Activated naive CD8-positive, alpha-beta T cell (primary cell): ENCODE results near the gene LRRC51.

Source experiments
- H3K27ac Mint-ChIP-seq: one replicate; pipeline ENCODE4 v1.8.0; 2021; ENCODE audit warnings: mixed read lengths
- H3K27me3 Mint-ChIP-seq: one replicate; pipeline ENCODE4 v1.8.0; 2021; ENCODE audit warnings: mixed read lengths
- H3K36me3 Mint-ChIP-seq: one replicate; pipeline ENCODE4 v1.8.0; 2021; ENCODE audit warnings: mixed read lengths
- H3K4me1 Mint-ChIP-seq: one replicate; pipeline ENCODE4 v1.8.0; 2021; ENCODE audit warnings: low read depth, mixed read lengths
- H3K4me3 Mint-ChIP-seq: one replicate; pipeline ENCODE4 v1.8.0; 2021; ENCODE audit warnings: mild to moderate bottlenecking, mixed read lengths
- H3K9me3 Mint-ChIP-seq: one replicate; pipeline ENCODE4 v1.8.0; 2021; ENCODE audit warnings: low read depth, mixed read lengths

LRRC51 gene, protein sequence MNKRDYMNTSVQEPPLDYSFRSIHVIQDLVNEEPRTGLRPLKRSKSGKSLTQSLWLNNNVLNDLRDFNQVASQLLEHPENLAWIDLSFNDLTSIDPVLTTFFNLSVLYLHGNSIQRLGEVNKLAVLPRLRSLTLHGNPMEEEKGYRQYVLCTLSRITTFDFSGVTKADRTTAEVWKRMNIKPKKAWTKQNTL

DNA sequence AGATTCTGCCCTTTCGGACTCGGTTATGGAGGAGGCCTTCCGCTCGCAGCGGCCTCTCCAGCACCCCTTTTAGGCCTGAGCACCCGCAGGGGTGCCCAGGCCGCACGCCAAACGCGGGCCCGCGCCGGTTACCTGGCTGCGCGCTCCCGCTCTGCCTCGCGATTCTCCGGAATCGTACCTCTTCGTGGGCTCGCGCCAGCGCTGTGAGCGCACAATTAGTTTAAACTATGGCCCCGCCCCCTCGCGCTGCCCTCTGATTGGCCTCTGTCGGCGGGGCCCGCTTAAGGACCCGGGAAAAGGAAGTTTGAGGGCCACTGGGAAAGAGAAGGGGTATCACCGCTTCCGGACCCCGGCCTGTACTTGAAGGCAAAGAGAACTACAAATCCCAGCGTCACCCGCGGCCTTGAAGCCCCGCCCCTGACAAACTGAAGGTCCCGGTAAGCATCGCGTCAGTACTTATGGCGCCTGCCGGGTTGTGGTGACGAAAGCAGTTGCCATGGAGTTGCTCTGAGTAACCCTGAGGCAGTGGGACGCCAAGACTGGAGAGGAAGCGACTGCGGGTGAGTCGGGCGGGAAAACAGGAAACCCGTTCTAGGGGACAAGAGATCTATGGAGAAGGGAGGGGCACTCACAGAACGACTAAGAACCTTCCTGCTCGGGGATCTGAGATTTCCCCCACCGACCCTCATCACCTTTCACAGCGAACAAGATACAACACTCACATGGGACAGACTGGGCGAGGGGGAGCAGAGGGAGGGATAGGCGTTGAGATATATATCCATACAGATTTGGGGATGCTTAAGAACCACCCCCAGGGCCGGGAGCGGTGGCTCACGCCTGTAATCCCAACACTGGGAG lies at the start of gene LRRC51, which contains the start of gene NUMA1:
TSS of gene LRRC51 (plus strand) at position 525 of the 858 bp plus-strand sequence. CDS start 8,234 bp downstream, outside the sequence.
TSS of gene NUMA1 (minus strand) at position 217 of the 858 bp plus-strand sequence. CDS start 44,599 bp downstream, outside the sequence.
- H3K4me3 Mint-ChIP-seq, result peak within 1 kb of the TSS; percentile 98
- peaks cover 4% of the 10 kb centered on the region for H3K36me3 Mint-ChIP-seq
- H3K9me3 Mint-ChIP-seq, result no peaks in the 10 kb centered on the region
- peaks cover 42% of the 10 kb centered on the region for H3K4me1 Mint-ChIP-seq
- peak within 1 kb of the TSS; percentile 99 for H3K27ac Mint-ChIP-seq
- no peaks in the 10 kb centered on the region for H3K27me3 Mint-ChIP-seq

DNA sequence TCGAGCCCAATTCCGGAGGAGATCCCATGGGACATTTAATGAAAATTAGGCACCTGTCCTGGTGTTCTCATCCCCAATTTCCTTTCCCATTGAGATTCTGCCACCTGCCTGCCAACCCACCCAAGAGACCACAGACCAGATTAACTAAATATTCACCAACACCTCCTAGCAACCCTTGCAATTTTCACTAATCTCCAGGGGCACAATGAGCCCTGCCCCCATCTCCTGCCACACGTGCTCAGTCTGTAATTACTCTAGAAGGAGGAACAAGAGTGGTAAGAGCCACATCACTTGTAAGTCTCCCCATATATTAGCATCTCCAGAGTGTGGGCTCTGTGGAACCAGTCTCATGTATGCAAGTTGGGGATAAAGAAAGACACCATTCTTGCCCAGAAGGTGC lies 44.0 kb upstream of the LRRC51 start:
- H3K27me3 Mint-ChIP-seq, result no peaks in the 10 kb centered on the region
- H3K36me3 Mint-ChIP-seq, result peaks cover 2% of the 10 kb centered on the region
- H3K9me3 Mint-ChIP-seq, result no peaks in the 10 kb centered on the region
- H3K27ac Mint-ChIP-seq, result peak overlapping the region; percentile 76
- H3K4me3 Mint-ChIP-seq, result peak overlapping the region; percentile 8
- H3K4me1 Mint-ChIP-seq, result peaks cover 36% of the 10 kb centered on the region

DNA sequence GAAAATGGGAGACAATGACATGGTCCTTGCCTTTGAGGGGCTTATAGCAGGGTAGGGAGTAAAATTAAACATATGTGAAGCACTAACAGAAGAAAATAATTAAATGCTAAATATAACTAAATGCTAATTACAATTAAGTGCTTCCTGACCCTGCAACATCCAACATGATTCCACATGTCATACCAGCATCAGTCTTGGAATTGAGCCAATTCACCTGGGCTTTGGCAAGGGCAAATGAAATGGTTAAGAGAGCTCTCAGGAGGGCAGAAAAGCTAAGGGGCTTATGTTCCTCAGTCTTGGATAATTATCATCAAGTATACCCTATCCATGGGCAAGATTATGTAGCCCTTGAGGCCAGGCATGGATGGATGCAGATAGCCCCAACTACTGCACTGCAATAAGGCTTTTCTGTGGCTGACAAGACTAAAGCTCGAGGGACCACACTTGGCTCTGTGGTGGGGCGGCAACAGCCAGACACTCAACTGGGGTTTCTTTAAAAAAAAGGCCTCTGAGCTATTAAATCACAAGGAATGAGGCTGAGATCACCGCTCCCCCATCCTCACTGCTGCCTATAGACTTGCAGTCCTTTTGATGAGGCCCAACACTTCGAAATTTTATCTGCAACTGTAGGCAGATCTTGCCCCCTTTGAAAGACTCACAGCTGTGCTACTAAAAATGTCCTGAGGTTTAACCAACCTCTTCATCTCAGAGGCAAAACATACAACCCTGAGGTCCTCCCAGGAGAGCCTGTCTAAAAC lies 42.9 kb upstream of the LRRC51 start:
- Mint-ChIP-seq H3K36me3 (peaks cover 2% of the 10 kb centered on the region), H3K27me3 (no peaks in the 10 kb centered on the region), H3K4me3 (peak overlapping the region; percentile 8), H3K27ac (no peak overlapping the region), H3K4me1 (peaks cover 42% of the 10 kb centered on the region), H3K9me3 (no peaks in the 10 kb centered on the region)

DNA sequence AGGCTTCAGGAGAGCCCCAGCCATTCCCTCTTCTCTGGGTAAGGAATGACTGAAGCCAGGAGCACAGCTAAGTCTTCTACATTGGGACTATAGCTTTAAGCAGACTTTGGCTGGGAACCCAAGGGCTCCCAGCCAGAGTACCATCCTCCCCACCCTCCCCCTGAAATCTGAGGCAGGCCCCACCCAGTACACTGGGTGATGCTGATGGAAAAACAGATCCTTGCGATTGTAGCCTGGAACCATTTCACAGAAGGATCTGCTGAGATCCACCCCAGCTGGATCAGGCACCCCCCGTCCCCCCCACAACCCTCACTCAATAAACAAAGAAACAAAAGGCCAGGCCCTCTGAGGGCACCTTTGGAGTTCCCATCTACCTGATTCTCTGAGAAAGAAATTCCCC lies 42.2 kb upstream of the LRRC51 start:
- H3K4me1 Mint-ChIP-seq, result peaks cover 46% of the 10 kb centered on the region
- no peak overlapping the region for H3K4me3 Mint-ChIP-seq
- no peaks in the 10 kb centered on the region for H3K27me3 Mint-ChIP-seq
- no peak overlapping the region for H3K27ac Mint-ChIP-seq
- H3K9me3 Mint-ChIP-seq, result no peaks in the 10 kb centered on the region
- peaks cover 2% of the 10 kb centered on the region for H3K36me3 Mint-ChIP-seq

DNA sequence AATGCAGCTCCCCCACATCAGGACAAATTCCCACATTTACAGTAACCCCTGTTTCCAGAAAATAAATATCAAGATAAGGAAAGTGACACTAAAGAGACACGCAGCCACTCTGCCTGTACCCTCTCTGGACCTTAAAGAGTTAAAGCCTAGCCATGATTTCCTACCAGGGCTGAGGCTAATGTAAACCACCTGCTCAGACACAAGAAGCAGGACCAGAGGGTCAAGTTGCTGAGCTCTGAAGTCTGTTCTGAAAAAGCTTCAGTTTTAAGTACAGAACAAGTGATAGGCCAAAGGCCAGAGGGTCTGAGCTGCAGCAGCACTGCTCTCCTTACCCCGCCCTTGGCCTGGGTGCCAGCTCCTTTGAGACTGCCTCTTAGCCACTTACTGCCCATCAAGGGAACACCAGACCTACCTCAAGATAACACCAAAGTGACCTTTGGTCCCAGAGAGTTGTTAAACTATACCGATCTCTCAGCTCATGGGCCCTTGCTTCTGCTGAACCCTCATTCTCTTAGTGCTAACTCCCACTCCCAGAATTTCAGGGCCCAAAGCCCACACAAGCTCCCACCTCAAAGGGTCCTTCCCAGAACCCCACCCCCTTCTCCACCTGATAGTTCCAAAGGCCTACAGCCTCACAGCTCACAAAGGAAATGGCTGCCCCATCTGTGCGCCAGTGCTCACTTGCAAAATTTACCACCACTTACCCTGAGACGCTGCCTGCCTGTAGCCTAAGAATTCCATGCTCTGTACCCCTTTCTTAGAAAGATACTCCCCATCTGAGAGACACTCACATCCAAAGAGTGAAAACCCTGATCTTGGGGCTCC lies 41.4 kb upstream of the LRRC51 start:
- Mint-ChIP-seq H3K4me1 (peaks cover 49% of the 10 kb centered on the region), H3K4me3 (no peak overlapping the region), H3K27ac (no peak overlapping the region), H3K27me3 (no peaks in the 10 kb centered on the region), H3K36me3 (peaks cover 2% of the 10 kb centered on the region), H3K9me3 (no peaks in the 10 kb centered on the region)

DNA sequence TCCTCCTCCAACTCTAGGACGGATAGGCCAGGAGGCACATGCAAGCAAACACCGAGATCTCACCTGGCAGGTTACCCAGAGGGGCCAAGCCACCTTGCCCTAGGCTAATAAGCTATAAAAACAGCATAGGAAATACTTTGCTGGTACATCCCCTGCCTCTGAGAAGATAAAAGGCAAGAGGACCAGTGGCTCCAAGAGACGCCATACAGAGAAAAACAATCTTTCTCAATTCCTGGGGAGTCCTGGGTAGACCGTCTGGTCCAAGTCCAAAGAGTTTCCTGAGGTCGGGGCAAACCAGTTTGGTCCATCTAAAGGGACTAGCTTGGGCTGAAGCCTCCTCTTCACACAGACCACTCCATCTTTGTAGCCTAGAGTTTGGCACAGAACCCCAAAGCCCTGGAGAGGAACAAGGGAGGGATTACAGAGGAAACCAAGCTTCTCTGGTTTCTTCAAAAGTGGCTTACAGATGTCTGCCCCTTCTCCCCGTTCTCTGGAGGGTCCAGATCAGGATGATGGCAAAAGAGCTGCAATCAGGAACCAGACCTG lies 40.7 kb upstream of the LRRC51 start:
- Mint-ChIP-seq H3K9me3 (no peaks in the 10 kb centered on the region), H3K27ac (no peak overlapping the region), H3K27me3 (no peaks in the 10 kb centered on the region)

DNA sequence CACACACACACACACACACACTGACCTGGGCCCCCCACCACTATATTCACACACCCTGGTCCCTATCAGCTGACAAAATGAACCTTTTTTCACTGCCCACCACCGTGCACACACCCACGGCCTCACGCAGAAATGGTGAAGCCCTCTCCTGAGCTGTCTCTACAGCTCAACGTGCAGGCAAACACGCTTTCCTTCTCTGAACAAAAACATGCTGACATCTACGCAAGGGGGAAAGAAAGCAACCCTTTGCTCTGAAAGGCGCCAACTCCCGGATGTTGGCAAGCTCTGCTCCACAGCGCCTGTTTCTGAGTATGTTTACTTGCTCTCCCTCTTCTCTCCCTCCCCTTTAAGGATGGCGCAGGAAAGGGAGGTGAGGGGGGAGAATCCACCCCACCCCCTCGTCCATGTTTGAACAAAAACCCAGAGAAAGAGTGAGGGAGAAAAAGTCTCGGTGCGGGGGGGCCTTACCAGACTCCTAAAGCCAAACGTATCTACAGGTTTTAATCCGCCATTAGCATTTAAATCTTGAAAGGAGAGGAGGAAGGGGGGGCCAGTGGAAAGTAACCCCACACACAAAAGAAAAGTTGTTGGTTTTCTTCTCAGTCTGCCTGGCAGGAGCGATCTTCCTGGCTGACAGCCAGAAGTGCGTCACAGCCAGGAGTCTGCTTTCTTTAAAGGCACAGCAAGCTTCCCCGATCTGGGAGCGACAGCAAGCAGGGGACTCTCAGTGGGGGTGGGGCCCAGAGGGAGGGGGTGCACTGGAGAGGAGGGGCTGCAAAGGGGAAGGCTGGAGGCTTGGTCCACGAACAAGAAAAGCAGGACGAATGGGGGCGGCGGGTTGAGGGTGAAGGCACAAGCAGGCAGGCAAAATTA lies 39.9 kb upstream of the LRRC51 start:
- Mint-ChIP-seq H3K4me1 (peaks cover 49% of the 10 kb centered on the region), H3K4me3 (no peak overlapping the region), H3K36me3 (peaks cover under 1% of the 10 kb centered on the region), H3K27ac (no peak overlapping the region), H3K9me3 (no peaks in the 10 kb centered on the region), H3K27me3 (no peaks in the 10 kb centered on the region)

More for the DNA sequence above, 40.7 kb upstream of the LRRC51 start:
- Mint-ChIP-seq H3K36me3 (peaks cover 2% of the 10 kb centered on the region), H3K4me1 (peaks cover 51% of the 10 kb centered on the region), H3K4me3 (no peak overlapping the region)

DNA sequence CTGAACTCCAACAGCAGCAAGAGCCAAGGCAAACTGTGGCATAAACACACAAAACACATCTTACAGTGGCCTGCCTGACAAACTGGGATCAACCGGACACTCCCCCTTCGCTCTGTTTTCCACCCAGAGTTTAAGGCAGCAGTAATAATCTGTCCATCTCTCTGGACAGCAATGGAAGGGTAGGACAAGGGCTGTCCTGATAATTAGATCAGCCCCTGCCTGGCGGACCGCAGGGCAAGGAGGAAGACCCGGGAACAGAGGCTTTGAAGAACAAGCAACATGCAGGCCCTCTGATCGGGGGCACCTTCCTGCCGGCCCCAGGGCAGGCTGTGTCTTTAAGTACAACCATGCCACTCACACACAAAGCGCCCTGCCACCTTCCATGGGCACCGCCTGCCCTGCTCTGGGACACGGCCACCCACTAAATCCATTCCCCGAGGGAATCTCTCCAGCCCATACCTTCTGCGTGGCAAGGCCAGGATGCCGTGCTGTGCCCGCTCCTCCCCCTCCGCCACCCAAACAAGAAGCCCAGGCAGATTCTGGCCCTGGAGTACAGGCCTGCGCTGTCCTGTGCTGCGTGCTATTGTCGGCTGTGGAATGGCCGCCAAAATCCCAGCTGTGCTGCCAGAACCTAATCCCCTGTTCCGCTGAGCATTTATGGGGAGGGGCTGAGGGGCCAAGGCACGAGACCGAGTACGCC lies 39.1 kb upstream of the LRRC51 start:
- H3K9me3 Mint-ChIP-seq, result no peaks in the 10 kb centered on the region
- no peak overlapping the region for H3K27ac Mint-ChIP-seq
- H3K4me1 Mint-ChIP-seq, result peaks cover 41% of the 10 kb centered on the region
- H3K4me3 Mint-ChIP-seq, result no peak overlapping the region
- no peaks in the 10 kb centered on the region for H3K36me3 Mint-ChIP-seq
- no peaks in the 10 kb centered on the region for H3K27me3 Mint-ChIP-seq

DNA sequence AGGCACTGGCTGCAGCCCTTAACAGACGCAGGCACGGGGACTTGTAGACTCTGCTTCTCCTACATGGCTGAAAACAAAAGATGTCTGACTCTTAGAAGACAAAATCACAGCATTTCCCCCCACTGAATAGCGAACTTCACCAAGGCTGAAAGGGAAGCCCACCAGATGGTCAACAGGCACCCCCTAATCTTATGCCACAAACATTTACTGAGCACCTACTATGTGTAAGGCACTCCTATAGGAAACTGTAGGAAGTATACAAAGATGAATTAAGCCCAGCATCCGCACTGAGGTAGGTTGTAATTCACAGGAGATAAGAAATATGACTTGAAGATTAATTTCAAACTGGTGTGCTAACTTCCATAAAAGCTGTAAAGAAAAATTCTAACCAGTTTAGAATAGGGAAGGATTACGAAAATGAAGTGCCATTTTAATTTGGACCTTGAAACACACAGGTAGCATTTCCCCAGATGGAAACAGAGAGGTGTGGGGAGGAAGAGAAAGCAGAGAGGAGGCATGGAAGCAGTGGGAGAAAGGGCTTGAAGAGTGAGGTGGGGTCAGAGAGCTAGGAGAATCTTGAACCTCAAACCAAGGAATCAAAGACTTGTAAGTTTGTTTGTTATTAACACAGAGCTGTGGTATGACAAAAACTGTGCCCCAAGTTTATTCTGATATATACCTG lies 38.4 kb upstream of the LRRC51 start:
- H3K27ac Mint-ChIP-seq, result no peak overlapping the region
- H3K4me1 Mint-ChIP-seq, result peaks cover 35% of the 10 kb centered on the region
- H3K36me3 Mint-ChIP-seq, result no peaks in the 10 kb centered on the region
- H3K4me3 Mint-ChIP-seq, result no peak overlapping the region
- H3K27me3 Mint-ChIP-seq, result no peaks in the 10 kb centered on the region
- H3K9me3 Mint-ChIP-seq, result no peaks in the 10 kb centered on the region

DNA sequence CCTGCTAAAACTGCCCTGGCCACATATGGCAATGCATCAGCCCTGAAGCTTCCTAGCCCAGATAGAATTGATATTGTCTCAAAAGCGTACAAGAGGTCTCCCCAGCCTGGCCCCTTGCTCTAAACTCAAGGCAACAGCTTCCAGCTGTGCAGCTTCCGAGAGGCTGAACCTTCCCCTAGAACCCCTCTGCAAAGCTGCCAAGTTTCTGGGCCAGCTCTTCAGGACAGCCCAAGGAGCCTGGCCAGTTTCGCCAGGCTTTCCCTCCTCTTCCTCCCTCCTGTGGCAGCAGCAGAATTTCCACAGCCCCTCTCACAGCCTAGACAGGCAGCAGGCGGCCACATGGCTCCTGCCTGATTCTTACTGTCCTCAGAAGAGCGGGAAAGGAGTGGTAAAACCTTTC lies 34.8 kb upstream of the LRRC51 start:
- Mint-ChIP-seq H3K27ac (no peak overlapping the region), H3K4me3 (no peak overlapping the region), H3K27me3 (no peaks in the 10 kb centered on the region), H3K4me1 (peaks cover 35% of the 10 kb centered on the region), H3K9me3 (no peaks in the 10 kb centered on the region), H3K36me3 (no peaks in the 10 kb centered on the region)

DNA sequence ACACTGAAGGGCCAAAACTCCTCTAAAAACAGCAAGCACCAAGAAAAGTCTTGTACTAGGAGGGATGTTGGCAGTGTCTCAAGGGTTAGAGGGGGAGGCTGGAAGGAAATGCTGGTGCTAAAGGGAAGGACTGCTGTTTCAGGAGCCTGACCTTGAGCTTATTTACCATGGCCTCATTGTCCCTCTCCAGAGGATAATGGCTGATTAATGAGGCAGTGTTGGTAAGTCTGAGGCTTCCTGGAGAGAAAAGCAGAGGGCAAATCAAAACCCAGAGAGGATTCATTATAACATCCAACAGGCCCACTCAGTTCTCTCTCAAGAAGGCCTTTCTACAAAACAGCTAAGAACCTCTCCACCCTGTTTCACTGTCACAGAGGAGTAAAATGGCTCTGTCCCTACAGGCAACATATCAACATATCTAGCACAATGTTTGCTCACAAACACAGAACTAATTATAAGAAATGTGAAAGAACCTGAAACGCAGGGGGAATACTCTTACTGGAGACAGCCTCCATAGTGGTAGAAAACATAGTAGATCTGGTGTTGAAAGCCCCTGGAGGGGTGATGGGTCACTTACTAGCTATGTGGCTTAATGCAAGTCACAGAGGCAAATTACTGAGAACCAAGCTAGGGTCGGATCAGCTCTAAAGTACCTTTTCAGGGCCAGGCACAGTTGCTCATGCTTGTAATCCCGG lies 31.7 kb upstream of the LRRC51 start:
- Mint-ChIP-seq H3K36me3 (no peaks in the 10 kb centered on the region), H3K27me3 (no peaks in the 10 kb centered on the region), H3K4me3 (no peak overlapping the region), H3K4me1 (peaks cover 9% of the 10 kb centered on the region), H3K9me3 (no peaks in the 10 kb centered on the region), H3K27ac (no peak overlapping the region)

DNA sequence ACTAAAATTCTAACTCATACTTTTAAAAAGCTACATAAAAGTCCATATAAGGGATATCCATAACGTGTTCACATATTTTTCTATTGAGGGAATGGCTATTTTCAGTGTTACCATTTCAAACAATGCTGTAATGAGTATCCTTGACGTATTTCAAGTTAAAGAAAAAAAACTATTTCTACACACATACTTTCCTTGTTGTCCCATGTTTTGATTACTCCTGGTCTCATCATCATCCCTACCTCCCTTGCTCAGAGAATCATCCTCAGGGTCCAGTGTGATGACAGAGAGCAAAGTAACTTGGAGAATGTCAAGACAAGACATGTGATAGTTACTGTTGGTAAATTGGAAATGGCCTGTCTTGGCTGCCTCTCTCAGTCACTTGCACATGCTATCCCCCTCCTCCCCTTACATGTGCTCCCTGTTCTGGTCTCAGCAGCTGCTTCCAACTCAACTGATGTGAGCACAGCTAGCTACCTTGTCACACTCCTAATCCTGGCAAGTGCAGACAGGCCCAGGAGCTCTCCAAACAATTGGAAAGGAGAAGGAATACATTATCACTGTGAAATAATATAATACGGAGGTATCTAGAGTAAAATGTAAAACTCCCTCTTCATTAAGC lies 22.1 kb upstream of the LRRC51 start:
- Mint-ChIP-seq H3K27ac (no peak overlapping the region), H3K27me3 (no peaks in the 10 kb centered on the region), H3K9me3 (no peaks in the 10 kb centered on the region), H3K4me1 (no peaks in the 10 kb centered on the region), H3K4me3 (no peak overlapping the region), H3K36me3 (peaks cover 6% of the 10 kb centered on the region)
